Prostate gland (tissue), 2 donors: ENCODE results near the gene ACY1. TPM values are rescaled to one million over a fixed set of nuclear protein-coding genes. Genes with fewer than 3 reads are reported as not detected.
"Not testable (repeated sequence)": the region's sequence is repeated elsewhere in the genome, so short reads cannot be mapped to it uniquely, and the experiment has no call there.

ENCODE experiments used
- DNase-seq: peaks from one replicate; pipeline ENCODE4 v3.0.0-alpha.2; 2019; ENCODE audit warnings: low spot score
- H3K27ac ChIP-seq, 2 donors: fragments of 200-600 bp; sonication (generic); 2 replicates each; pipeline ENCODE4 v1.5.1; 2017 to 2019
- H3K27me3 ChIP-seq: fragments of 200-600 bp; sonication (generic); replicated peaks from 2 replicates; pipeline ENCODE4 v1.5.1; 2019; ENCODE audit not compliant: insufficient read depth
- H3K36me3 ChIP-seq, 2 donors: fragments of 200-600 bp; sonication (generic); 1 replicate in 1 of 2; 2 replicates in 1 of 2; pipeline versions ENCODE4 v1.5.1 to v1.8.1; 2017 to 2019
- H3K4me1 ChIP-seq: fragments of 200-600 bp; sonication (generic); replicated peaks from 2 replicates; pipeline ENCODE4 v1.5.1; 2019
- H3K4me3 ChIP-seq, 2 donors: fragments of 200-600 bp; sonication (generic); 2 replicates each; pipeline ENCODE4 v1.5.1; 2017 to 2019
- H3K9me3 ChIP-seq: fragments of 200-600 bp; sonication (generic); 2 replicates; pipeline ENCODE4 v1.5.1; 2017
- CTCF ChIP-seq, 4 experiments: fragments of 200-600 bp in 2 of 4; fragments of 450-650 bp in 2 of 4; sonication (generic) in 2 of 4; IDR thresholded peaks; 1 replicate in 3 of 4; 2 replicates in 1 of 4; pipeline ENCODE4 v1.5.1; 2016 to 2019; ENCODE audit warnings: antibody characterized with exemption in 4 of 4, mild to moderate bottlenecking in 2 of 4, moderate library complexity in 2 of 4
- POLR2A ChIP-seq: fragments of 450-650 bp; IDR thresholded peaks from one replicate; pipeline ENCODE4 v1.6.1; 2016; ENCODE audit warnings: antibody characterized with exemption, mild to moderate bottlenecking
- POLR2AphosphoS5 ChIP-seq: sonication (generic); formaldehyde crosslinking; IDR thresholded peaks from one replicate; pipeline ENCODE4 v1.6.1; 2017; ENCODE audit warnings: antibody characterized with exemption
- WGBS: methylation state at CpG from one replicate; pipeline ENCODE4 v1.1.5; 2018; 5-methylcytosine and 5-hydroxymethylcytosine counted together
- intact Hi-C: fragments of 100-400 bp; cut with DNase I; formaldehyde crosslinking; loops from one replicate; pipeline ENCODE4 v1.14.2; 2022
- total RNA-seq, 2 donors: library from RNA; depleted of rRNA; stranded (reverse); fragments of >200 nt; gene quantifications; one replicate each; pipeline ENCODE4 v1.1.0, GENCODE V29; 2016

ACY1 gene
- total RNA-seq, 2 donors from 2014 or later = 42.1 to 82.6 TPM

- TF ChIP-seq CTCF (IDR thresholded peaks at IDR 0.05) = no peak
- no peak for TF ChIP-seq POLR2A
- TF ChIP-seq POLR2AphosphoS5 = no peak
- intact Hi-C loops = no loop called here
Measured at GRCh38 chr3:51987568-51987967, 4.2 kb downstream of the ACY1 start.

GRCh38 chr3:51988286-51989146 is 5.2 kb downstream of the ACY1 start:
- WGBS = 79% methylated on average over 15 of the region's 15 CpGs

More at GRCh38 chr3:51987568-51987967, 4.2 kb downstream of the ACY1 start:
- no peak overlapping the region for H3K4me3 ChIP-seq
- H3K9me3 ChIP-seq = no peaks in the 10 kb centered on the region
- no peak overlapping the region for H3K27ac ChIP-seq
- no peaks in the 10 kb centered on the region for H3K36me3 ChIP-seq
- peaks cover 7% of the 10 kb centered on the region for H3K4me1 ChIP-seq
- WGBS = 89% methylated on average over 7 of the region's 7 CpGs
- DNase-seq = no peak
- no peaks in the 10 kb centered on the region for H3K27me3 ChIP-seq

GRCh38 chr3:51990501-51990971 is 7.2 kb downstream of the ACY1 start:
- WGBS = 87% methylated on average over 34 of the region's 38 CpGs
- H3K27ac ChIP-seq, H3K36me3 ChIP-seq, H3K27me3 ChIP-seq, H3K9me3 ChIP-seq, DNase-seq, intact Hi-C loops, H3K4me3 ChIP-seq, H3K4me1 ChIP-seq: not testable (repeated sequence)

More at GRCh38 chr3:51988286-51989146, 5.2 kb downstream of the ACY1 start:
- H3K27me3 ChIP-seq = no peaks in the 10 kb centered on the region
- no peak for DNase-seq
- intact Hi-C loops = no loop called here
- H3K27ac ChIP-seq = no peak overlapping the region
- no peaks in the 10 kb centered on the region for H3K36me3 ChIP-seq
- no peak overlapping the region for H3K4me3 ChIP-seq
- H3K4me1 ChIP-seq = peaks cover 7% of the 10 kb centered on the region
- TF ChIP-seq CTCF (IDR thresholded peaks at IDR 0.05) (no peak), POLR2AphosphoS5 (no peak), POLR2A (no peak)
- H3K9me3 ChIP-seq = no peaks in the 10 kb centered on the region

- Histone ChIP-seq H3K27me3 (no peaks in the 10 kb centered on the region), H3K9me3 (no peaks in the 10 kb centered on the region), H3K27ac (no peak overlapping the region), H3K36me3 (no peaks in the 10 kb centered on the region), H3K4me1 (peaks cover 7% of the 10 kb centered on the region), H3K4me3 (no peak overlapping the region)
- intact Hi-C loops = no loop called here
- no peak for TF ChIP-seq CTCF (IDR thresholded peaks at IDR 0.05)
- TF ChIP-seq POLR2A = no peak
- TF ChIP-seq POLR2AphosphoS5 = no peak
- no peak for DNase-seq
- WGBS = 79% methylated on average over 3 of the region's 3 CpGs
Measured at GRCh38 chr3:51992017-51992682, 8.8 kb downstream of the ACY1 start.

- 78% methylated on average over 11 of the region's 13 CpGs for WGBS
- H3K27me3 ChIP-seq, H3K27ac ChIP-seq, intact Hi-C loops, H3K4me3 ChIP-seq, H3K36me3 ChIP-seq, DNase-seq, H3K9me3 ChIP-seq, H3K4me1 ChIP-seq: not testable (repeated sequence)
Measured at GRCh38 chr3:51993657-51994056, 10.3 kb downstream of the ACY1 start.
